ENCODE measurements around the gene SRRM1. TPM values are rescaled to one million over a fixed set of nuclear protein-coding genes. Genes with fewer than 3 reads are reported as not detected.

Gene SRRM1
- total RNA-seq, 1 experiment from 2014 or later = 290 TPM

- no peak overlapping the region for H2BK20ac ChIP-seq (ENCODE audit: low read depth, low read length, poor library complexity, severe bottlenecking)
- no peak overlapping the region for H3K14ac ChIP-seq (ENCODE audit: insufficient read depth, low read length)
- Mint-ChIP-seq H3K4me3 (no peak overlapping the region), H3K36me3 (ENCODE audit: insufficient read depth in 1 of 3, low read depth in 3 of 3) (no peaks in the 10 kb centered on the region), H3K27me3 (ENCODE audit: low read depth) (peaks cover 5% of the 10 kb centered on the region), H3K9me3 (no peaks in the 10 kb centered on the region), H3K27ac (no peak overlapping the region), H3K4me1 (no peaks in the 10 kb centered on the region)
- H4K91ac ChIP-seq (ENCODE audit: insufficient read length, low read depth, low read length) = no peak overlapping the region
- no peak overlapping the region for H2BK12ac ChIP-seq (ENCODE audit: insufficient read length, low read depth, low read length)
- H3K4me1 ChIP-seq (ENCODE audit: insufficient read depth, low read length) = no peaks in the 10 kb centered on the region
- no peak for TF ChIP-seq CTCF (conservative IDR thresholded peaks at IDR 0.05)
- no peaks in the 10 kb centered on the region for H3K23me2 ChIP-seq (ENCODE audit: insufficient read length, low read depth, low read length, poor library complexity, severe bottlenecking)
- no peak overlapping the region for H3K9ac ChIP-seq (ENCODE audit: extremely low read depth, insufficient read length, low read length)
- H3K27ac ChIP-seq (ENCODE audit: insufficient read length, low read depth, low read length) = no peak overlapping the region
- no peak overlapping the region for H2AFZ ChIP-seq (ENCODE audit: low read length)
- H3K27me3 ChIP-seq (ENCODE audit: insufficient read depth, low read length) = no peaks in the 10 kb centered on the region
- H3K23ac ChIP-seq (ENCODE audit: insufficient read length, low read depth, low read length) = no peak overlapping the region
- H3K4me2 ChIP-seq (ENCODE audit: insufficient read depth, insufficient read length, low read length) = no peak overlapping the region
- no peaks in the 10 kb centered on the region for H3K79me1 ChIP-seq (ENCODE audit: insufficient read depth, low read depth, low read length, poor library complexity, severe bottlenecking)
- WGBS (ENCODE audit: extremely low coverage, insufficient read length, low lambda C conversion rate) = no CpG with 5 or more reads among the region's 3 CpGs
- H2BK15ac ChIP-seq (ENCODE audit: low read depth, low read length) = no peak overlapping the region
- H4K5ac ChIP-seq (ENCODE audit: insufficient read length, low read depth, low read length) = no peak overlapping the region
- DNase-seq = no peak
- no peaks in the 10 kb centered on the region for H3K9me3 ChIP-seq (ENCODE audit: control insufficient read depth, low read depth, low read length)
- no peak overlapping the region for H3K18ac ChIP-seq (ENCODE audit: insufficient read length, low read depth, low read length)
- no peak overlapping the region for H2BK5ac ChIP-seq (ENCODE audit: insufficient read length, low read length)
- no peak overlapping the region for H2AK5ac ChIP-seq (ENCODE audit: insufficient read length, low read length)
- no peak overlapping the region for H4K8ac ChIP-seq (replicated peaks; ENCODE audit: insufficient read length, low read depth, low read length)
- no peak overlapping the region for H3K4ac ChIP-seq (ENCODE audit: low read depth, low read length)
- H4K20me1 ChIP-seq (ENCODE audit: control insufficient read depth, insufficient read depth, insufficient read length) = no peaks in the 10 kb centered on the region
- no peaks in the 10 kb centered on the region for H3K79me2 ChIP-seq (ENCODE audit: insufficient read depth, low read length)
- no peak overlapping the region for H2BK120ac ChIP-seq (ENCODE audit: low read depth, low read length, poor library complexity, severe bottlenecking)
- no peak overlapping the region for H3K56ac ChIP-seq (ENCODE audit: insufficient read length, low read depth, low read length)
- H3T11ph ChIP-seq (ENCODE audit: low read length) = no peak overlapping the region
Measured at GRCh38 chr1:24609949-24610517, 33.1 kb upstream of the SRRM1 start.
